ENCODE results near the gene WWC2.
"Not testable (repeated sequence)": the region's sequence is repeated elsewhere in the genome, so short reads cannot be mapped to it uniquely, and the experiment has no call there.

The WWC2 gene

DNA sequence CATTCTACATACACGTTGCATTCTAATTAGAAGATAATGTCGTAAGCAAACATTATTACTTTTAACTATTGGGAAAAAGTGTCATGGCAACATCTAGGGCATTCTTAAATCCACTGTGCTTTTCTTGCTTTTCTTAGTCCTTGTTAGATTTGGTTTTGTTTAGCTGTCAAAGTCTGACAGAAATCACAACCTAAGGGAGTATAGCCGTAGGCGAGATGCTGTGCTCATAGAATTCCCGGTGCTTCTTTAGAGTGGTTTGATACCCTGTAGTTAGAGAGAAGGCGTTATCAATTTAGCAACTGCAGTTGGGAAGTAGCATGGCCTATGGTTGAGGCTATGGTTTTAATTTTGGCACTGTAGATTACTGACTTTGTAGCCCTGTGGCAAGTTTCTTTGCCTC is 45.7 kb downstream of the WWC2 start:
- in situ Hi-C loops (cut with MboI; ENCODE audit: low pct_unique_long_range_greater_than_20kb, low sequenced_read_pairs, unreplicated experiment) = no loop called here
- no peak for DNase-seq (ENCODE audit: low spot score)
- TF ChIP-seq, protein P1, sequence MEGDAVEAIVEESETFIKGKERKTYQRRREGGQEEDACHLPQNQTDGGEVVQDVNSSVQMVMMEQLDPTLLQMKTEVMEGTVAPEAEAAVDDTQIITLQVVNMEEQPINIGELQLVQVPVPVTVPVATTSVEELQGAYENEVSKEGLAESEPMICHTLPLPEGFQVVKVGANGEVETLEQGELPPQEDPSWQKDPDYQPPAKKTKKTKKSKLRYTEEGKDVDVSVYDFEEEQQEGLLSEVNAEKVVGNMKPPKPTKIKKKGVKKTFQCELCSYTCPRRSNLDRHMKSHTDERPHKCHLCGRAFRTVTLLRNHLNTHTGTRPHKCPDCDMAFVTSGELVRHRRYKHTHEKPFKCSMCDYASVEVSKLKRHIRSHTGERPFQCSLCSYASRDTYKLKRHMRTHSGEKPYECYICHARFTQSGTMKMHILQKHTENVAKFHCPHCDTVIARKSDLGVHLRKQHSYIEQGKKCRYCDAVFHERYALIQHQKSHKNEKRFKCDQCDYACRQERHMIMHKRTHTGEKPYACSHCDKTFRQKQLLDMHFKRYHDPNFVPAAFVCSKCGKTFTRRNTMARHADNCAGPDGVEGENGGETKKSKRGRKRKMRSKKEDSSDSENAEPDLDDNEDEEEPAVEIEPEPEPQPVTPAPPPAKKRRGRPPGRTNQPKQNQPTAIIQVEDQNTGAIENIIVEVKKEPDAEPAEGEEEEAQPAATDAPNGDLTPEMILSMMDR (IDR thresholded peaks at IDR 0.05; ENCODE audit: extremely low read depth, insufficient read depth, missing control alignments) = no peak

DNA sequence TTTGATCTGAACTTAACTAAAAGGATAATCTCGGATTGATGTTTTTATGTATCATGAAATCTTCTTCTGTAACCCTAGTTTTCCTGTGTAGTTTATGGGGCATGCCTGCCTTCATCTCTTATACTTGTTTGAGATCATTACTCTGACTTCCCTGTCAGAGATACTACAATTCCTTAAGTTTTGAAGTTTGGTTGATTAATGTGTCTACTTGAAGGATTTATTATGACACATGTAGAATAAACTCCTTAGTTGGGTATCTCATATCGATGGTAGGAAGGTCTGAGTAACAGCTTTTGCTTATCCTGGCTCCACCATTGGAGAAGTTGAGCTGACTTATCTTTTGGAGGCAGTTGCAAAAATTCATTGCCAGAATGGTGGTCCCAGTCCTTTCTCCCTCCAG is 46.7 kb downstream of the WWC2 start:
- TF ChIP-seq, protein P1 (IDR thresholded peaks at IDR 0.05; ENCODE audit: extremely low read depth, insufficient read depth, missing control alignments) = no peak
- in situ Hi-C loops (cut with MboI; ENCODE audit: low pct_unique_long_range_greater_than_20kb, low sequenced_read_pairs, unreplicated experiment) = no loop called here
- DNase-seq (ENCODE audit: low spot score) = no peak

DNA sequence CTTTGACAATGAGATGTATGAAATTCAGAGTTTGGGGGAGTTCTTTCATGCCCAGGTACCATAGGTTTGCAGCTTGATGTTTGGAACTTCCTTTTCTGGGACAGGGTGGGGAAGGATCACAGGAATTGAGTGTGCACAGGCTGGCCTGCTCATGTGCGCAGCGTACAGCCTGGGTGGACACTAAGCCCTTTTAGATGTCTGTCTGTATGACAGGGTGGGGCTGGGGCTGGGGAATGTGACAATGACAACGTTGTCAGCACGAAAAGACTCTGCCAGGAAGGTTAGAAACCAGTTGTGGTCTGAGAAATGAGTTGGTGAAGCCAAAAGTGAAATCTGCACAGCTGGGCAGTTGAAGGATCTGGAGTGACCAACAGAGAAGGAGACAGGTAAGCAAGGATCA is 47.4 kb downstream of the WWC2 start:
- TF ChIP-seq, protein P1 (IDR thresholded peaks at IDR 0.05; ENCODE audit: extremely low read depth, insufficient read depth, missing control alignments) = no peak
- in situ Hi-C loops (cut with MboI; ENCODE audit: low pct_unique_long_range_greater_than_20kb, low sequenced_read_pairs, unreplicated experiment) = no loop called here
- DNase-seq (ENCODE audit: low spot score) = no peak

DNA sequence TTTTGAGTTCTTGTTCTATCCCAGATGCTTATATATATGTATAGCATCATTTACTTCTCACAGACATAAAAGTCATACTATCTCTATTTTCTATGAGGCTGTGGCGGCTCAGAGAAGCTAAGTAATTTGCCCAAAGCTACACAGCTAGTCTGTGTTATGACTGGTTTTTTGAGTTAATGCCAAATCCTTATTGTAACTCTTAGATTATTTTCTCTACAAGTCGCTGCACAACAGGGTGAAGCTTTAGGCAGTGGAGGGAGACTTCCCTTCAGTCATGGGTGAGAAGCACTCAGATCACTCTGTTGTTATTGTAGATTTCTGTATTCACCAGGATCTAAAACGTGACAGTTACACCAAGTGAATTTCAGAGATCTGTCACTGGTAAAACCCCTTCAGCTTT is 48.1 kb downstream of the WWC2 start:
- in situ Hi-C loops (cut with MboI; ENCODE audit: low pct_unique_long_range_greater_than_20kb, low sequenced_read_pairs, unreplicated experiment) = no loop called here
- TF ChIP-seq, protein P1 (IDR thresholded peaks at IDR 0.05; ENCODE audit: extremely low read depth, insufficient read depth, missing control alignments) = no peak
- DNase-seq (ENCODE audit: low spot score) = no peak

DNA sequence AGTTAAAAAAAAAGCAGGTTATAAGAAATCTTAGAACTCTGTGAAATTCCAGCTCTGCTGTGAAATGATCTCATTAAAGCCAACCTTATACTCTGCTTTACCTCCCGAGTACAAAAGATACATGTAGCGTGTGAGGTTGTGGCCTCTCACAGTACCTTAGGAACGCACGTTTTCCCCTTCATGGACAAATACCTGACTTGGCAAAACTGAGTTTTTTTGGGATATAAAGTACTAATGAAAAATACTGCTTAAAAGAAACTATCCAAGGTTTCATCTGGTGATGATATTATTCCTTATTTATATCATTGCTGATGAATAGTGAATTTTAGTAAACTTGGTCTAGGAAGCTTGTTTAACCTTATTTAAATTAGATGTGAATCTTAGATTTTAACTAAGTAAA is 48.9 kb downstream of the WWC2 start:
- no peak for DNase-seq (ENCODE audit: low spot score)
- in situ Hi-C loops (cut with MboI; ENCODE audit: low pct_unique_long_range_greater_than_20kb, low sequenced_read_pairs, unreplicated experiment) = no loop called here
- TF ChIP-seq, protein P1 (IDR thresholded peaks at IDR 0.05; ENCODE audit: extremely low read depth, insufficient read depth, missing control alignments) = no peak

DNA sequence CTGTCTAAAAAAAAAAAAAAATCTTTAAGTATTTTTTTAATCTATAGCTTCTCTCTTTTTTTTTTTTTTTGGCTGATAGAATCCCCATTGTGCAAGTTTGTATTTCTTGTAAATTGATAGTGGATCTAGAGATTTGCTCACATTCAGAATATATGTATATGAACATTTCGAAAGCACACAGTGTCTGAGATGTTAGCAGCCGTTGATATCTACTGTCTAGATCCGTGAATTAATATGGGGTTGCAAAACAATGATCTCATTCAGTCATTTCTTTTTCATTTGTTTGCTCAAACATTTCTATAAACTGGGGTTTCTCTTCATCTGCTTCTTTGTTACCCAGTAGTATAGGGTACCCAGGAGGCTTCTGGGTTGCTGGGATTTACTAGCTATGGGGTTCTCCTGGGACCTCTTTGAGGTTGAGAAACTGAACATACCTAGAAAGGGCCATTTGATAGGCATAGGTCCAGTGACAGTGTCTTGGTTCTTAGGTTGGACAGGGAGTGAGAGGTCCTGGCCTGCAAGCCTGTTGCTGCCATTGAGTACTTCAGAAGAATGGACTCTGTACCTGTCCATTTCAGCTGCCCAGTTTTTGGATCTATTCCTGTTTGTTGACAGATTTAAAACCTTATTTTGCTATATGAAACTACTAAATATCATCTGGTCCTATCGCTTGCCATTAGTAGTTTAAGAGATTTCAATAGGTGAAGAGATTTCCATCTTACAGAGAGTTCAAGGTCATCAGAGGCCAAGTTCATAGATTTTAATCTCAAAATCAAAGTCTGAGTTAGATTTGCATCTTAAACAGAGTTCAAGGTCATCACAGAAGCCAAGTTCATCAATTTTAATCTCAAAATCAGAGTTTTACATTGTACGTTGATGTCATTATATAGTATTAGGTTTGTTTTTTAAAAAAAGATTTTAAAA is 50.8 kb downstream of the WWC2 start:
- DNase-seq (ENCODE audit: low spot score) = no peak
- in situ Hi-C loops (cut with MboI; ENCODE audit: low pct_unique_long_range_greater_than_20kb, low sequenced_read_pairs, unreplicated experiment) = no loop called here
- TF ChIP-seq, protein P1 (IDR thresholded peaks at IDR 0.05; ENCODE audit: extremely low read depth, insufficient read depth, missing control alignments) = no peak

DNA sequence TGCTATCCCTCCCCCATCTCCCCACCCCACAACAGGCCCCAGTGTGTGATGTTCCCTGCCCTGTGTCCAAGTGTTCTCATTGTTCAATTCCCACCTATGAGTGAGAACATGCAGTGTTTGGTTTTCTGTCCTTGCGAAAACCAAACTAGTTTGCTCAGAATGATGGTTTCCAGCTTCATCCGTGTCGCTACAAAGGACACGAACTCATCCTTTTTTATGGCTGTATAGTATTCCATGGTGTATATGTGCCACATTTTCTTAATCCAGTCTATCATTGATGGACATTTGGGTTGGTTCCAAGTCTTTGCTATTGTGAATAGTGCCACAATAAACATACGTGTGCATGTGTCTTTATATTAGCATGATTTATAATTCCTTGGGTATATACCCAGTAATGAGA is 51.6 kb downstream of the WWC2 start:
- DNase-seq (ENCODE audit: low spot score); in situ Hi-C loops (cut with MboI; ENCODE audit: low pct_unique_long_range_greater_than_20kb, low sequenced_read_pairs, unreplicated experiment): not testable (repeated sequence)

DNA sequence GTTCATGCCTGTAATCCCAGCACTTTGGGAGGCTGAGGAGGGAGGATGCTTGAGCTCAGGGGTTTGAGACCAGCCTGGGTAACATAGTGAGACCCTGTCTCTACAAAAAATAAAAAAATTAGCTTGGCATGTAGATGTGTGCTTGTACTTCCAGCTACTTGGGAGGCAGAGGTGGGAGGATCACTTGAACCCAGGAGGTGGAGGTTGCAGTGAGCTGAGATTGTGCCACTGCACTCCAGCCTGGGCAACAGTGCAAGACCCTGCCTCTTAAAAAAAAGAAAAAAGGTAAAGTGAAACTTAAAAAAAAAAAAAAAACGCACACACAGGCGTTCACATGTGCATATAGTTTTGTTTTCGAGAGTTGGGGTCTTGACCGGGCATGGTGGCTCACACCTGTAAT is 53.2 kb downstream of the WWC2 start:
- DNase-seq (ENCODE audit: low spot score); in situ Hi-C loops (cut with MboI; ENCODE audit: low pct_unique_long_range_greater_than_20kb, low sequenced_read_pairs, unreplicated experiment): not testable (repeated sequence)
